HG02943 (cell line): ENCODE data around the gene RALGAPA2.

Source experiments
- ATAC-seq: cut with Tn5 transposase; IDR thresholded peaks from one replicate; pipeline ENCODE4 v1.9.1; 2021; ENCODE audit warnings: mild to moderate bottlenecking, low read depth, moderate library complexity; ENCODE audit not compliant: unreplicated experiment

Gene RALGAPA2

GRCh38 chr20:20391766-20392165 lies 320.7 kb downstream of the RALGAPA2 start:
- ATAC-seq = no peak

- no peak for ATAC-seq
These were observed 321.3 kb downstream of the RALGAPA2 start for GRCh38 chr20:20391115-20391514.

GRCh38 chr20:20390393-20390792 lies 322.1 kb downstream of the RALGAPA2 start:
- no peak for ATAC-seq

GRCh38 chr20:20386192-20386591 lies 326.3 kb downstream of the RALGAPA2 start:
- ATAC-seq = no peak

GRCh38 chr20:20375862-20376261 lies 336.6 kb downstream of the RALGAPA2 start:
- no peak for ATAC-seq

- no peak for ATAC-seq
These were observed 339.3 kb downstream of the RALGAPA2 start for GRCh38 chr20:20373091-20373571.

- ATAC-seq = no peak
These were observed 340.8 kb downstream of the RALGAPA2 start for GRCh38 chr20:20371681-20372080.

GRCh38 chr20:20371083-20371482 lies 341.4 kb downstream of the RALGAPA2 start:
- no peak for ATAC-seq

GRCh38 chr20:20370094-20370575 lies 342.3 kb downstream of the RALGAPA2 start:
- no peak for ATAC-seq

- no peak for ATAC-seq
These were observed 343.0 kb downstream of the RALGAPA2 start for GRCh38 chr20:20369250-20370093.

GRCh38 chr20:20368418-20369249 lies 343.8 kb downstream of the RALGAPA2 start:
- no peak for ATAC-seq

GRCh38 chr20:20367575-20368417 lies 344.6 kb downstream of the RALGAPA2 start, which contains the start of gene INSM1:
INSM1 (plus strand) TSS chr20:20368104; CDS start chr20:20368268, 164 bp downstream.
- ATAC-seq = no peak

- ATAC-seq = no peak
These were observed 345.4 kb downstream of the RALGAPA2 start for GRCh38 chr20:20366876-20367574.

GRCh38 chr20:20366551-20366875 lies 345.9 kb downstream of the RALGAPA2 start:
- ATAC-seq = no peak

GRCh38 chr20:20365480-20366161 lies 346.8 kb downstream of the RALGAPA2 start:
- ATAC-seq = no peak

GRCh38 chr20:20364593-20365479 lies 347.6 kb downstream of the RALGAPA2 start:
- no peak for ATAC-seq

- no peak for ATAC-seq
These were observed 348.4 kb downstream of the RALGAPA2 start for GRCh38 chr20:20363799-20364592.
